Mucosa of rectum (tissue), 2 donors: ENCODE measurements around the gene CFAP46.

Experiments used
- H3K27ac ChIP-seq, 2 donors: one replicate each; pipeline ENCODE4 v1.7.0; 2013; ENCODE audit warnings: inconsistent platforms in 2 of 2, low read depth in 2 of 2, low read length in 2 of 2
- H3K27me3 ChIP-seq, 2 donors: one replicate each; pipeline ENCODE4 v1.7.0; 2013; ENCODE audit warnings: low read length in 2 of 2; ENCODE audit not compliant: control insufficient read depth in 2 of 2, insufficient read depth in 2 of 2
- H3K36me3 ChIP-seq, 2 donors: one replicate each; pipeline ENCODE4 v1.7.0; 2013; ENCODE audit warnings: low read length in 2 of 2; ENCODE audit not compliant: control insufficient read depth in 2 of 2, insufficient read depth in 2 of 2
- H3K4me1 ChIP-seq, 2 donors: one replicate each; pipeline ENCODE4 v1.7.0; 2013; ENCODE audit warnings: low read length in 2 of 2, mild to moderate bottlenecking in 1 of 2; ENCODE audit not compliant: control insufficient read depth in 2 of 2, insufficient read depth in 2 of 2
- H3K4me3 ChIP-seq, 2 donors: one replicate each; pipeline ENCODE4 v1.7.0; 2013; ENCODE audit warnings: low read length in 2 of 2
- H3K9ac ChIP-seq, 2 donors: one replicate each; pipeline ENCODE4 v1.7.0; 2013; ENCODE audit warnings: low read length in 2 of 2, low read depth in 1 of 2, mild to moderate bottlenecking in 1 of 2
- H3K9me3 ChIP-seq, 2 donors: one replicate each; pipeline ENCODE4 v1.7.0; 2013; ENCODE audit warnings: low read length in 2 of 2; ENCODE audit not compliant: control insufficient read depth in 2 of 2
- donor health status: healthy.
- donor health status: Normal muscosa, but diverticular disease.

The CFAP46 gene

DNA sequence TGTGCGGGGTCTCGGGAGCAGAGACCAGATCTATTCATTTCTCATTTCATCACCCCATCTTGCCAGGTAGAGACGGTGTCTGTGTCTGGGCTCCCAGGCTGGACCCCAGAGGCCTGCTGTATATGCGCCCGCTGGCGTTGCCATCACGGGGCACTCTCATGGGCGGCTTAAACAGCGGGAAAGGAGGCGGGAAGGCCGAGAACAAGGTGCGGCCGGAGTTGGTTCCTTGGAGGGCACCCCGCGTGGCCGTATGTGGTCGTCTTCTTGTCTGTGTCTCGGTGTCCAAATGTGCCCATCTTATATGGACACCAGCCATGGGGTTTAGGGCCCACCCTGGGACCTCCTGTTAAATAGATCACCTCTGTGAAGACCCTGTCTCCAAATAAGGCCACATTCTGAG is 2.1 kb upstream of the CFAP46 start:
- peaks cover 8 to 18% of the 10 kb centered on the region in 2 donors for H3K27me3 ChIP-seq
- no peak overlapping the region for H3K27ac ChIP-seq
- H3K36me3 ChIP-seq, result no peaks in the 10 kb centered on the region
- H3K9me3 ChIP-seq, result no peaks in the 10 kb centered on the region
- no peak overlapping the region for H3K4me3 ChIP-seq
- no peaks in the 10 kb centered on the region for H3K4me1 ChIP-seq
- no peak overlapping the region for H3K9ac ChIP-seq

DNA sequence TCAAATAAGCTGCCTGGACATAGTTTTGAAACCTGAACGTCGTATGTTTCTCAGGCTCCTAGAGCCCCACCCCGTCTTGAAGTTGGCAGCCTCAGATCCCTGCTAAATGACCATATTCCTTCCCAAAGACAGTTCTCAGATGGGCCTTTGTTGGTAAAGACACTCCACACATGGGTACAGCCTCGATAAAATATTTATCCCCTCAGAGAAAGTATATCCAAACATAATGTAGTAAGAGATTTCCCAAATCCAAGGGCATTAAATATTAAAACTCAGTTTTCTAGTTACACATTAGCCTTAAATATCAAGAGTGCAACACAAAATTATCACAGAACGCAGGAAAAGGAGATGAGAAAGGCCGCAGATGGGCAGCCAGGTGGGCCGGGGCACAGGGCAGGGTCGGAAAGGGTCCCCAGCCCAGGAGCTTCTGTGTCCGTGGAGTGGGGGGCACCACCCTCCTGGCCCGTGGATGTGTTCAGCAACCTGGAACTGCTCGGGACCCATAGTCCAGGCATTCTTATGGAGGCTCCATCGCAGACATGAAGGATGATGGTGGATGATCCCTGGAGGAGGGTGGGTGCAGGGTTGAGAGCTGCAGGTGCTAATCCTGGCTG is 1.5 kb upstream of the CFAP46 start:
- Histone ChIP-seq H3K9ac (no peak overlapping the region), H3K36me3 (no peaks in the 10 kb centered on the region), H3K9me3 (no peaks in the 10 kb centered on the region), H3K4me1 (no peaks in the 10 kb centered on the region), H3K27ac (no peak overlapping the region), H3K27me3 (peaks cover 8 to 18% of the 10 kb centered on the region in 2 donors), H3K4me3 (no peak overlapping the region)

DNA sequence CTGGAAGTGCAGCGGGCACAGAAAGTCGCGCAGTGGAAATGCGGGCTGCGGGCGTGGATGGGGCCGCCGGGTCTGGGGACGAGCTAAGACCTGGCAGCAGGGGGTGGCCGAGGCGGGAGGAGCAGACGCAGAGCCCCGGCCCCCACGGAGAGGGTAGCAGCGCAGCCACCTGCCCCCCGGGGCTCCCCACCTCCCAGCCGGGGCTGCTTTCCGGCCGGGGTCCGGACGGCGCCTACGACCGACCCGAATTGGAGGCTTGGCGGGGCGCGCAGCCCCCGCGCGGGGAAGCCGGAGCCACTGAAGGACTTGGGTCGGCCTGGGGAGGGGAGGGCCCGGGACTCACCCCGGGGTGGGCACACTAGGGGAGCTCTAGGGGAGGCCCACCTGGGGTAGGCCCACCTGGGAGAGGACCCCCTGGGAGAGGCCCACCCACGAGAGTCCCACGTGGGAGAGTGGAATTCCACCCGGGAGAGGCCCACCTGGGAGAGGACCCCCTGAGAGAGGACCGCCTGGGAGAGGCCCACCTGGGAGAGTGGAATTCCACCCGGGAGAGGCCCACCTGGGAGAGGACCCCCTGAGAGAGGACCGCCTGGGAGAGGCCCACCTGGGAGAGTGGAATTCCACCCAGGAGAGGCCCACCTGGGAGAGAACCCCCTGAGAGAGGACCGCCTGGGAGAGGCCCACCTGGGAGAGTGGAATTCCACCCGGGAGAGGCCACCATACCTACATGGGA is 854 bp upstream of the CFAP46 start:
- Histone ChIP-seq H3K9me3 (no peaks in the 10 kb centered on the region), H3K27ac (no peak overlapping the region), H3K4me3 (no peak overlapping the region), H3K9ac (no peak overlapping the region), H3K36me3 (no peaks in the 10 kb centered on the region), H3K27me3 (peaks cover 12 to 20% of the 10 kb centered on the region in 2 donors), H3K4me1 (no peaks in the 10 kb centered on the region)

DNA sequence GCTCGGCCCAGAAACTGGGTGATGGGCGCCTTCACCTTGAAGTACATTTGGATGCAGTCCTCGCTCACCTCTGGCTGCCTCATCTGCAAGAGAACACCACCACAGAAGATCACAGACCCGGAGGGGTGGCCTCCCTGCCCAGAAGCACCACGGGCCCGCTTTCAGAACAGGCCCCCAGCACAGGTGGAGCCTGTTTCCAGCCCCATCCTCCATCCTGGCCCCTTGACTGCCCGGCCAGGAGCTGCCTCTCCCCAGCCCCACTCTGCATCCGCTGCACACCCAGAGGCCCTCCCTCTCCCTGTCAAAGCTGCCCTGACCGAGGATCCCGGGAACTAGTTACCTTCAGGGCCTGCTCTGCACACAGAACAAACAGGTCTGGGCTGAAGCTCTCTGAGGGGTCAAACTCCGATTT is 724 bp downstream of the CFAP46 start:
- H3K9ac ChIP-seq, result no peak overlapping the region
- no peak overlapping the region for H3K4me3 ChIP-seq

DNA sequence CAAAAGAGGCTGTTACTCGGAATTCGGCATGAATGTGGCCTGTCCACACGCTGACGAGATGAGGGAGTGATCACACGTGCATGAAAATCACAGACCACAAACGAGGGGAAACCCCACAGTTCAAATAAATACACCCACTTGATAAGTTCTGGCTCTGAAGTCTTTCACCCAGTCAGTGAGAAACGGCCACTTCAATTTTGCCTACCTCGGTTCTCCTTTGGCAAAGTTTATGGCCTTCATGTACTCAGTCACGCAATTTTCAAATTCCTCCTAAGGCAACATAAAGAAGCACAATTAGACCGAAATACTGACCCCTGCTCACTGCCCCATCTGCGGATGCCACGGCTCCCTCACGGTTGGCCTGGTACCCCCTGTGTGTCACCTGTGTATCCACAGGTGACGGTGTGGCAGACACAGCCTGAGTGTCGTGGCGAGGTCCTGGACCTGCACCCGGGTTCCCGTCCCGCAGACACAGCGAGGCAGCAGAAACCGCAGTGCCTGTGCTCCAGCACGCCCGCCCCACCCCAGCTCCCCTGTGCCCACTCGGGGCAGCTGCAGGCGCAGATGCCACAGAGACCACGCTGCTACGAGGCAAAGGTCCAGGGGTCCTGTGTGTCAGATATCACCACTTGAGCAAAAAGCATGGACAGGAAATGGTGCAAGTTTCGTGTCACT is 1.4 kb downstream of the CFAP46 start:
- Histone ChIP-seq H3K27me3 (peaks cover 15 to 20% of the 10 kb centered on the region in 2 donors), H3K9ac (no peak overlapping the region), H3K36me3 (no peaks in the 10 kb centered on the region), H3K4me1 (no peaks in the 10 kb centered on the region), H3K27ac (no peak overlapping the region), H3K4me3 (no peak overlapping the region), H3K9me3 (no peaks in the 10 kb centered on the region)

More for the DNA sequence above, 724 bp downstream of the CFAP46 start:
- peaks cover 15 to 20% of the 10 kb centered on the region in 2 donors for H3K27me3 ChIP-seq
- no peak overlapping the region for H3K27ac ChIP-seq
- H3K9me3 ChIP-seq, result no peaks in the 10 kb centered on the region
- H3K4me1 ChIP-seq, result no peaks in the 10 kb centered on the region
- no peaks in the 10 kb centered on the region for H3K36me3 ChIP-seq

DNA sequence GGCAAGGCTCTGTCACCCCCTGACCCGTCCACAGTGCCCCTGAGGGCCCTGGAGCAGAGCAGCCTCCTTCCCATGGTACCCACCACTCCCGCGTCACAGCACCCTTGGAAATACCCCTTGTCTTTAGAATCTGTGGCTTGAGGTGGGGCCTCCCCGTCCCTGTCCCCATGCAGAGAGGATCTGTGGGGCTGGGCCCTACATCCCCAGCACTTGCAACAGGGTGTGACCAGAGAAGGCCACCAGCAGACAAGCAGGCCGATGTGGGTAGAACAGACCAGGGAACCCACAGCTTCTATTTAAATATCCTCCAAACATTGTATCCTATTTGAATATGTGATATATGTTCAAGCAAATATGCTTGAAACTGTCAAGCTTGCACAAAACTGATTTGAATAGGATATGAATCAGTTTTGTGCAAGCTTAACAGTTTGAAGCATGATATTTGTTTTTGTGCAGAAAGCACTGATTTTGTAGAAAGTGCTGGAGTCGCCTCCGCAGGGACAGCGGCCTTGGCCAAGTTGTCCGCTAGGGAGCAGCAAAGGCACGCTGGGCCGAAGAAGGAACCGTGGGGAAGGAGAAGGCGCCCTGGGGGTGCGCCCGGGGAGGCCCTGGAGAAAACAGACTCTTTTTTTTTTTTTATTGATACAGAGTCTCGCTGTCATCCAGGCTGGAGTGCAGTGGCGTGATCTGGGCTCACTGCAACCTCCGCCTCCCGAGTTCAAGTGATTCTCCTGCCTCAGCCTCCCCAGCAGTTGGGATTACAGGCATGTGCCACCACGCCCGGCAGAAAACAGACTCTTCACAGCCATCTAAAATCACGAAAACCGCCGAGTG is 2.2 kb downstream of the CFAP46 start:
- H3K27me3 ChIP-seq, result peaks cover 15 to 20% of the 10 kb centered on the region in 2 donors
- no peaks in the 10 kb centered on the region for H3K36me3 ChIP-seq
- no peak overlapping the region for H3K27ac ChIP-seq
- no peak overlapping the region for H3K9ac ChIP-seq
- no peaks in the 10 kb centered on the region for H3K4me1 ChIP-seq
- no peak overlapping the region for H3K4me3 ChIP-seq
- H3K9me3 ChIP-seq, result no peaks in the 10 kb centered on the region

DNA sequence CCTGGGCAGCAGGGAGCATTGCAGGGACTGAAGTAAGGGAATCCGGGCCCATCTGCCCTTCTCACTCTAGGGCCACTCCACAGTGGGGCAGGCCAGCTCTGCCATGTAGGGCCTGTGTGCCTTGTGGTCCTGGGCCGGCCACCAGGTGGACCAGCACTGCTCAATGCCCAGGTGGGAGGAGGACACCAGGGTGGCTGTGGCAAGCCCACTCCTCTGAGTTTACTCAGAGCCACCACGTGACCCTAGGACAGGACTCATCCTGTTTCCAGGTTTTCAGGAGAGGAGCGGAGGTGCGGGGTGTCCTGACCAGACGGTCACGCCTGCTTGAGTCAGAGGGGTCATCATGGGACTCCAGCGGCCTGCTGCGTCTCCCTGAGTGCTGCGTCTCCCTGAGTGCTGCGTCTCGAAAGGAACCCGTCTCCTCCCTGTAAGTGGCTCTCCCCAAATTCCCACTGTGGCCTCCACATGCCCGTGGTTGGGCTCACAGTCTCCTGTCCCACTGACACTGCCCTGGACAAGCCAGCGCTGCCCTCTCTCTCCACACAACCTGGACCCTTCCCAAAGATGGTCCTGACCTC is 2.9 kb downstream of the CFAP46 start:
- Histone ChIP-seq H3K9me3 (no peaks in the 10 kb centered on the region), H3K27me3 (peaks cover 13 to 20% of the 10 kb centered on the region in 2 donors), H3K4me3 (no peak overlapping the region), H3K27ac (no peak overlapping the region), H3K36me3 (no peaks in the 10 kb centered on the region), H3K4me1 (no peaks in the 10 kb centered on the region), H3K9ac (no peak overlapping the region)

DNA sequence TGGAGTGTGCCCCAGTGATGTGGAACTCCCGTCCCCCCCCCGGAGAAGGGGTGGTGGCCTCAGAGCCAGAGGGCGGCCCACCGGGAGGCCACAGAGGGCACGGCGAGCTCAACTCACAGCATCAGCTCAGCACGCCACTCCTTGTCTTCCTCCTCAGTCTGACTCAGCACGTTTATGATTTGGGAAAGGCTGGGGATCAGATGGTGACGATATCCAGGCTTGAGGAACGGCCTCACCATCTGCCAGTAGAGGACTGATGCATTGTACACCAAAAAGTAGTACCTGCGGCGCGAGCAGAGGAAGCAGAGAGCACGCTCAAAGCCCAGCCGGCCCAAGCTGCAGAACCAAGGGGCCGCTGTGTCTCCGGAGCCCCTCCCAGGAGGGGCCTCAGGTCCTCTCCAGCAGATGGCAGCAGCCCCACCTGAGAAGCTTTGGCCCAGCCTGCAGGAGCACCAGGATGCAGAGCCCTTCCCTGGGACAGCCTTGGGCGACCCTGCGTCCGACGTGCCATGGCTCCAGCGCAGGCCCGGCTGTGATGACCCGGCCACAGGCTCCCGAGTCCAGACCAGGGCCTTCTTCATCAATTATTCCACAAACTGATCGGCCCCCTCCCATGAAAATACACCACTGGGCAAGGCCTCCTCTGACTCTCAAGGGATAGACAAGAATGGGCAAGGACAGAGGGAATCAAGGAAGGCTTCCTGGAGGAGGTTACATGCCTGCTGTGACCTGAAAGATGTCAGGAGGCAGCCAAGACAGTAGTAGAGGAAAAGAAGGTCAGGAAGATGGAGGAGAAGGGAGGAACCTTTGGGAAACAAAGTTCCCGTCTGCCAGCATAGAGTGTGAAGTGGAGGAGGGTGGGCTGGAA is 3.7 kb downstream of the CFAP46 start:
- H3K9ac ChIP-seq, result no peak overlapping the region
- no peaks in the 10 kb centered on the region for H3K9me3 ChIP-seq
- peaks cover 13 to 20% of the 10 kb centered on the region in 2 donors for H3K27me3 ChIP-seq
- H3K36me3 ChIP-seq, result no peaks in the 10 kb centered on the region
- no peak overlapping the region for H3K4me3 ChIP-seq
- no peak overlapping the region for H3K27ac ChIP-seq
- H3K4me1 ChIP-seq, result no peaks in the 10 kb centered on the region

DNA sequence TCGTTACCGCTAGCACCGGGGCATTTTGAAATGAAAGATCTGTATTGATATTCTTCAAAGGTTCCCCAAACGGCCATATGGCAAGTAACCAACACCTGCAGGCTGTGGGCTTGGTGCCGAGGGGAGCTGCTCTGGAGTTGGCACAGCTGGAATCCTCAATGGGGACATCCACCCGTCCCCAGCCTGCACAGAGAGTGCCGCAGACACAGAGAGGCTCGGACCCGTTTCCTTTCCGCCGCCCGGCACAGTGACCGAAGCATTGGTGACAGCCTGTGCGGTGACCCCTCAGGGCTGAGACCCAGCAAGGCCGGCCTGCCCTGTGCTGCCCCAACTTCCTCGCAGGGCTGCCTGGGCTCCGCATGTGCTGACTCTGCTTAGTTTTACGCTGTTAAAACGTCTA is 4.5 kb downstream of the CFAP46 start:
- peaks cover 13 to 15% of the 10 kb centered on the region in 2 donors for H3K27me3 ChIP-seq
- H3K9ac ChIP-seq, result no peak overlapping the region
- no peak overlapping the region for H3K27ac ChIP-seq
- H3K4me1 ChIP-seq, result no peaks in the 10 kb centered on the region
- H3K9me3 ChIP-seq, result no peaks in the 10 kb centered on the region
- H3K36me3 ChIP-seq, result no peaks in the 10 kb centered on the region
- H3K4me3 ChIP-seq, result no peak overlapping the region
